Erythroblast (primary cell): ENCODE data around the gene ZBTB3.

Experiments used
- GATA1 ChIP-seq: IDR thresholded peaks from 2 replicates; pipeline ENCODE4 v1.6.1; 2011; ENCODE audit warnings: low read depth, mild to moderate bottlenecking, control low read depth, low read length, moderate library complexity
- POLR2A ChIP-seq: IDR thresholded peaks from 2 replicates; pipeline ENCODE4 v1.6.1; 2011; ENCODE audit warnings: mild to moderate bottlenecking, low read length

GRCh38 chr11:62747475-62748160 is 6.3 kb downstream of the ZBTB3 start:
- TF ChIP-seq POLR2A = no peak
- TF ChIP-seq GATA1 = no peak
